Sigmoid colon (tissue), 7 donors: Measurements from ENCODE around the gene ARHGEF1. TPM values are rescaled to one million over a fixed set of nuclear protein-coding genes. Genes with fewer than 3 reads are reported as not detected.
A peak's percentile ranks its signal among the peaks of the same experiment; 100 is the strongest.

Source experiments
- DNase-seq: peaks from one replicate; pipeline ENCODE4 v3.0.0-alpha.2; 2019
- H3K27ac ChIP-seq, 4 donors: fragments of 200-600 bp; sonication (generic); one replicate each; pipeline ENCODE4 v1.5.1; 2016 to 2019; ENCODE audit warnings: mild to moderate bottlenecking in 1 of 4
- H3K27me3 ChIP-seq, 3 donors: fragments of 200-600 bp; sonication (generic); one replicate each; pipeline ENCODE4 v1.5.1; 2019; ENCODE audit warnings: mild to moderate bottlenecking in 1 of 3
- H3K36me3 ChIP-seq, 4 donors: fragments of 200-600 bp; sonication (generic); one replicate each; pipeline ENCODE4 v1.5.1; 2016 to 2019
- H3K4me1 ChIP-seq, 4 donors: fragments of 200-600 bp; sonication (generic); one replicate each; pipeline ENCODE4 v1.5.1; 2017 to 2019
- H3K4me3 ChIP-seq, 4 donors: fragments of 200-600 bp; sonication (generic); one replicate each; pipeline ENCODE4 v1.5.1; 2017 to 2019; ENCODE audit warnings: mild to moderate bottlenecking in 2 of 4, moderate library complexity in 1 of 4
- H3K9me3 ChIP-seq, 4 donors: fragments of 200-600 bp in 3 of 4; sonication (generic) in 3 of 4; one replicate each; pipeline versions ENCODE4 v1.5.1 to v1.6.1; 2013 to 2019
- EP300 ChIP-seq, 4 donors: sonication (generic); formaldehyde crosslinking; IDR thresholded peaks; one replicate each; pipeline ENCODE4 v1.6.1; 2017; ENCODE audit warnings: antibody characterized with exemption in 4 of 4
- POLR2A ChIP-seq, 2 donors: fragments of 450-650 bp; IDR thresholded peaks; one replicate each; pipeline ENCODE4 v1.6.1; 2016; ENCODE audit warnings: antibody characterized with exemption in 2 of 2, mild to moderate bottlenecking in 2 of 2, moderate library complexity in 2 of 2
- POLR2AphosphoS5 ChIP-seq, 4 donors: sonication (generic); formaldehyde crosslinking; IDR thresholded peaks; one replicate each; pipeline ENCODE4 v1.6.1; 2017; ENCODE audit warnings: antibody characterized with exemption in 4 of 4
- WGBS, 2 donors: extraction: QIAGEN DNeasy Blood & Tissue Kit; methylation state at CpG; one replicate each; pipeline ENCODE4 v1.1.7; 2013; 5-methylcytosine and 5-hydroxymethylcytosine counted together
- intact Hi-C: fragments of 100-400 bp; cut with DNase I; formaldehyde crosslinking; loops from one replicate; pipeline ENCODE4 v1.15.1; 2023
- polyA plus RNA-seq, 3 donors: library from polyadenylated mRNA; stranded (reverse); fragments of 200-250 nt; gene quantifications; one replicate each; pipeline ENCODE4 v1.2.3, GENCODE V29; 2013
- total RNA-seq, 4 donors: library from RNA; depleted of rRNA; stranded (reverse); fragments of >200 nt; gene quantifications; one replicate each; pipeline ENCODE4 v1.1.0, GENCODE V29; 2016
- TF ChIP-seq, protein P1 (sequence below), 4 experiments: fragments of 450-650 bp in 3 of 4; fragments of 200-600 bp in 1 of 4; IDR thresholded peaks; one replicate each; pipeline ENCODE4 v1.5.1; 2016 to 2019; ENCODE audit warnings: antibody characterized with exemption in 4 of 4, mild to moderate bottlenecking in 3 of 4, moderate library complexity in 2 of 4
- donor health status: healthy with polysubstance abuse.
- donor health status: Bipolar disorder and iron deficiency.
- donor health status: healthy.

ARHGEF1 gene
- total and polyA plus RNA-seq, 7 donors, result 30.5 to 151 (median 36.7) TPM

DNA sequence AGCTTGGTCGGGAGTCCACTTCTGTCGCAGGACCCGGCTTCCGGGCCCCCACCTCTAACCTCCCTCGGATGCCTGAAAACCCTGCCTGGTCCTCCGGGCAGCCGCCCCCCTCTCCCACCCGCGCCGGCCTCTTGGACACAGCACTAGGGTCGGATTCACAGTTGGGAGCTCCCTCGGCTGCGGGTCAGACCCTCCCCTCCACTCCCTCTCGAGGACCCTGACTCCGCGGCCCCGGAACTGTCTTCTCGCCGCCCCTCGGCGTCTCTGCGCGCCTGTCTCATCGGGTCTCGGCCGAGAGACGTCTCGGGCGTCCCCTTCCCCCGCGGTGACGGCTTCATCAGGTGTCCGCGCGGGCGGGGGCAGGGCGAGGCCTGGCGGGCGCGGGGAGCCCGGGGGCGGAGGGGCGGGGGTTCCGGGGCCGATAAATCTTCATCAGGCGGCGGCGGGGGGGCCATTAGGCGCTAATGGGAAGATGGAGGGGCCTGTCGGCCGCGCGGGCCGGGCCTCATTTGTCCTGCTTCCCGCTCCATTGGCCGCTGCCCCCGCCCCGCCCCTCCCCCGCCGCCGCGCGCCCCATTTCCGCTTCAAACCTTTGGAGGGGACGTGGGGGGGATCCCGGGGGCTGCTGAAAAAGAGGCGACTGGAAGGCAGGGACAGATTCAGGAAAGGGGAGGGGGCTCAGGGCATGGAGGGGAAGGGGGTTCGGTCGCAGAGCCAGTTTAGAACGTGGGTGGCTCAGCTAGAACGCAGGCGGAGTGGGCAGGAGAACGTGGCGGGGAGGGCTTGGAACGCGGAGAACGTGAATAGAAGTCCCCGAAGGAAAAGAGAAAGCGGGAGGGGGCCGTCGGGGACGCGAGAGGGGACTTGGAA is 57.1 kb downstream of the ARHGEF1 start:
- 3 to 5% methylated on average over 83 of the region's 83 CpGs for WGBS, 2 donors
- Histone ChIP-seq H3K27me3 (peaks cover 26 to 87% (median 59%) of the 10 kb centered on the region in 3 donors), H3K27ac (no peak overlapping the region), H3K4me3 (peak overlapping the region in 3 of 4 donors; percentile 35 to 47 (median 44)), H3K4me1 (peaks cover 0 to 19% (median 16%) of the 10 kb centered on the region in 4 donors), H3K36me3 (no peaks in the 10 kb centered on the region), H3K9me3 (no peaks in the 10 kb centered on the region)
- intact Hi-C loops, result no loop called here
- TF ChIP-seq POLR2A (IDR thresholded peaks at IDR 0.05) (no peak), EP300 (IDR thresholded peaks at IDR 0.05) (no peak), POLR2AphosphoS5 (IDR thresholded peaks at IDR 0.05) (no peak)
- TF ChIP-seq, protein P1, sequence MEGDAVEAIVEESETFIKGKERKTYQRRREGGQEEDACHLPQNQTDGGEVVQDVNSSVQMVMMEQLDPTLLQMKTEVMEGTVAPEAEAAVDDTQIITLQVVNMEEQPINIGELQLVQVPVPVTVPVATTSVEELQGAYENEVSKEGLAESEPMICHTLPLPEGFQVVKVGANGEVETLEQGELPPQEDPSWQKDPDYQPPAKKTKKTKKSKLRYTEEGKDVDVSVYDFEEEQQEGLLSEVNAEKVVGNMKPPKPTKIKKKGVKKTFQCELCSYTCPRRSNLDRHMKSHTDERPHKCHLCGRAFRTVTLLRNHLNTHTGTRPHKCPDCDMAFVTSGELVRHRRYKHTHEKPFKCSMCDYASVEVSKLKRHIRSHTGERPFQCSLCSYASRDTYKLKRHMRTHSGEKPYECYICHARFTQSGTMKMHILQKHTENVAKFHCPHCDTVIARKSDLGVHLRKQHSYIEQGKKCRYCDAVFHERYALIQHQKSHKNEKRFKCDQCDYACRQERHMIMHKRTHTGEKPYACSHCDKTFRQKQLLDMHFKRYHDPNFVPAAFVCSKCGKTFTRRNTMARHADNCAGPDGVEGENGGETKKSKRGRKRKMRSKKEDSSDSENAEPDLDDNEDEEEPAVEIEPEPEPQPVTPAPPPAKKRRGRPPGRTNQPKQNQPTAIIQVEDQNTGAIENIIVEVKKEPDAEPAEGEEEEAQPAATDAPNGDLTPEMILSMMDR (IDR thresholded peaks at IDR 0.05), result no peak
- no peak for DNase-seq

DNA sequence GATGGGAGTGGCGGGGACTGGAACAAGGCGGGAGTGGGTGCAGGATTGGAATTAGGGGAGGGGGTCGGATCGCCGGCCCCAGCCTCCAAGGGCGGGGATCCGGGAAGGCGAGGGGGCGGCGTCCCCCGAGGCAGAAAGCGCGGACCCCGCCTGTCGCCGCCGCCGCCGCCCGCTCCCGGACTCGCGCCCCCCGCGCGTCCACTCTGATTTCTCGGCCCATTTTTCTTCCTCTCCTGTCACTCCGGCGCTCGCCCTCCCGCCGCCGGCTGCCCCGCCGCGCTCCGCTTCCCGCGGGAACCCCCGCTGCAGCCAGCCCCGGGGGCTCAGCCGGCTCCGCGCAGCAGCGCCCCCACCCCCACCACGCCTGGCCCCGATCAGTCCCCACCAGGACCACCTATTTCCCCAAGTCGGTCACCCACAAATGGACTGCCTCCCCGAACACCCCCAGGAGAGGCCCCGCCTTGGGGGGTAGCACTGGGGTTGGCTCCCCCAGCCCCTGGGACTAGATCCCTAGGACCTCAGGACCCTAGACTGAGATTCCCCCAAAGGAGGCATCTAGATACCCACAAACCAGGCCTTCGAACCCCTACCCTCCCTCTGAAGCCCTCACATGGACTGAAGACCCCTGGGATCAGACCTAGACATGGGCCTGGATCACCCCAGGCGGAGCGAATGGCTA is 57.9 kb downstream of the ARHGEF1 start:
- peaks cover 0 to 19% (median 16%) of the 10 kb centered on the region in 4 donors for H3K4me1 ChIP-seq
- no peak overlapping the region for H3K27ac ChIP-seq
- H3K36me3 ChIP-seq, result no peaks in the 10 kb centered on the region
- intact Hi-C loops, result no loop called here
- H3K9me3 ChIP-seq, result no peaks in the 10 kb centered on the region
- 9 to 10% methylated on average over 53 of the region's 53 CpGs for WGBS, 2 donors
- TF ChIP-seq EP300 (IDR thresholded peaks at IDR 0.05) (no peak), POLR2AphosphoS5 (IDR thresholded peaks at IDR 0.05) (no peak), POLR2A (IDR thresholded peaks at IDR 0.05) (no peak)
- TF ChIP-seq, protein P1 (IDR thresholded peaks at IDR 0.05), result no peak
- peaks cover 22 to 79% (median 52%) of the 10 kb centered on the region in 3 donors for H3K27me3 ChIP-seq
- DNase-seq, result no peak
- H3K4me3 ChIP-seq, result peak overlapping the region in 3 of 4 donors; percentile 35 to 47 (median 44)

DNA sequence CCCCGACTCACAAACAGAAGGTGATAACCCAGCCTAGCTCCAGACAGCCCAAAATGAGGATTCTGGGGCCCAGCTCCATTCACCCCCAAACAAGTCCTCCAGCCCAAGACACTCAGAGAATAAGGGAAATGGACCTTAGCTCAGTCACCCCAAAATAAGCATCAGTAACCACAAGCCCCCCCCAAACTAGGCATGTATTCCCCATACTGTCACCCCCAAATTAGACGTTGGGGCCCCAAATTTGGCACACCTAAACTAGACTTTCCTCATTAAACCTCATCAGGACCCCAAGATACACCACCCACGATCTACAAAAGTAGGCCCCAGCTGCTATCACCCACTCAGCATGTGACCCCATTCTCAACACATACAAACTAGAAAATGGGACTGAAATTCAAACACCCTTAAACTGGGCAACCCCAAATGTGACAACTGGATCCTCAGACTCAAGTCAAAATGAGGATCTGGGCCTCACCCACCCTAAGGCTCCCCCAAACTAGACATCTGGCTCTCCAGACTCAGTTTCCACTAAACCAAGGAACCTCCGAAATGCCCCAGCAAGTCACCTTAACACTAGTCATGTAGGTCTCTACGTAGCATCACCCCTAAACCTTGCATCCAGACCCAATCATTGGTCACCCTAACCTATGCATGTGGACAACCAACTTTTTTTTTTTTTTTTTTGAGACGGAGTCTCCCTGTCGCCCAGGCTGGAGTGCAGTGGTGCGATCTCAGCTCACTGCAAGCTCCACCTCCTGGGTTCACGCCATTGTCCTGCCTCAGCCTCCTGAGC is 58.6 kb downstream of the ARHGEF1 start:
- Histone ChIP-seq H3K9me3 (no peaks in the 10 kb centered on the region), H3K4me1 (peaks cover 0 to 19% (median 16%) of the 10 kb centered on the region in 4 donors), H3K27me3 (peaks cover 22 to 72% (median 47%) of the 10 kb centered on the region in 3 donors), H3K36me3 (no peaks in the 10 kb centered on the region), H3K4me3 (no peak overlapping the region), H3K27ac (no peak overlapping the region)
- no peak for DNase-seq
- TF ChIP-seq, protein P1 (IDR thresholded peaks at IDR 0.05), result no peak
- TF ChIP-seq POLR2AphosphoS5 (IDR thresholded peaks at IDR 0.05) (no peak), EP300 (IDR thresholded peaks at IDR 0.05) (no peak), POLR2A (IDR thresholded peaks at IDR 0.05) (no peak)
- intact Hi-C loops, result no loop called here
- 85 to 91% methylated on average over 9 of the region's 9 CpGs for WGBS, 2 donors

DNA sequence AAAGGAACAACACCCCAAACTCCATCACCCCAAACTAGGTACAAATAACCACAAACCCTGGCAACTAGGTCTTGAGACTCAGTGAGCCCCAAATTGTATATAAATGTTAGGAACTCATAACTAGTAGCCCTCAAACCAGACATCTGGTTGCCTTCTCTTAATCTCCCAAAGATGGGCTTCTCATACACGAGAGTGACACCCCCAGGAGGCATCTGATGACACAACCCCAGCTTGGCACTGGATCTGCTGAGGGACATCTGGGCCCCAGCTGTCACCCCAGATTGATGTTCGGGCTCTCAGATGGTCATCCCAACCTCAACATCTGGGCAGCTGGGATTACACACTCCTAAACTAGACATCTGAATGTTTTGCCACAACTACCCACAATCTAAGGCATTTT is 61.4 kb downstream of the ARHGEF1 start:
- peaks cover 0 to 19% (median 16%) of the 10 kb centered on the region in 4 donors for H3K4me1 ChIP-seq
- no peak overlapping the region for H3K27ac ChIP-seq
- no peak for DNase-seq
- H3K36me3 ChIP-seq, result no peaks in the 10 kb centered on the region
- intact Hi-C loops, result no loop called here
- H3K4me3 ChIP-seq, result no peak overlapping the region
- H3K27me3 ChIP-seq, result peaks cover 22 to 52% (median 41%) of the 10 kb centered on the region in 3 donors
- TF ChIP-seq, protein P1 (IDR thresholded peaks at IDR 0.05), result no peak
- TF ChIP-seq POLR2A (IDR thresholded peaks at IDR 0.05) (no peak), EP300 (IDR thresholded peaks at IDR 0.05) (no peak), POLR2AphosphoS5 (IDR thresholded peaks at IDR 0.05) (no peak)
- H3K9me3 ChIP-seq, result no peaks in the 10 kb centered on the region
- 68 to 79% methylated on average over 2 of the region's 2 CpGs for WGBS, 2 donors
